Stomach (tissue), 9 donors: ENCODE results near the gene GSDME. TPM values are rescaled to one million over a fixed set of nuclear protein-coding genes. Genes with fewer than 3 reads are reported as not detected.

Experiments
- DNase-seq, 2 donors: peaks; one replicate each; pipeline versions ENCODE4 v3.0.0 to v3.0.0-alpha.2; 2013 to 2019
- H3K27ac ChIP-seq, 5 donors: fragments of 200-600 bp in 4 of 5; sonication (generic) in 4 of 5; one replicate each; pipeline ENCODE4 v1.5.1; 2013 to 2019; ENCODE audit warnings: mild to moderate bottlenecking in 1 of 5, moderate library complexity in 1 of 5
- H3K27me3 ChIP-seq, 3 donors: fragments of 200-600 bp; sonication (generic); one replicate each; pipeline ENCODE4 v1.5.1; 2017 to 2019; ENCODE audit warnings: mixed run types in 1 of 3
- H3K36me3 ChIP-seq, 4 donors: fragments of 200-600 bp; sonication (generic); 1 replicate in 3 of 4; 2 replicates in 1 of 4; pipeline ENCODE4 v1.5.1; 2016 to 2019
- H3K4me1 ChIP-seq, 4 donors: fragments of 200-600 bp; sonication (generic); one replicate each; pipeline ENCODE4 v1.5.1; 2016 to 2019
- H3K4me3 ChIP-seq, 4 donors: fragments of 200-600 bp; sonication (generic) in 3 of 4; one replicate each; pipeline ENCODE4 v1.5.1; 2016 to 2019; ENCODE audit warnings: mild to moderate bottlenecking in 1 of 4
- H3K9me3 ChIP-seq, 4 donors: fragments of 200-600 bp; sonication (generic); one replicate each; pipeline ENCODE4 v1.5.1; 2016 to 2019
- CTCF ChIP-seq, 7 experiments: fragments of 450-650 bp in 4 of 7; fragments of 200-600 bp in 3 of 7; sonication (generic) in 3 of 7; IDR thresholded peaks; one replicate each; pipeline ENCODE4 v1.5.1; 2016 to 2019; ENCODE audit warnings: antibody characterized with exemption in 7 of 7, control low read depth in 2 of 7, mild to moderate bottlenecking in 1 of 7
- EP300 ChIP-seq: sonication (generic); formaldehyde crosslinking; IDR thresholded peaks from one replicate; pipeline ENCODE4 v1.6.1; 2017; ENCODE audit warnings: antibody characterized with exemption
- POLR2A ChIP-seq, 4 donors: fragments of 450-650 bp; IDR thresholded peaks; one replicate each; pipeline ENCODE4 v1.6.1; 2016; ENCODE audit warnings: antibody characterized with exemption in 4 of 4, control low read depth in 2 of 4, mild to moderate bottlenecking in 1 of 4, moderate library complexity in 1 of 4
- POLR2AphosphoS5 ChIP-seq, 3 donors: sonication (generic); formaldehyde crosslinking; IDR thresholded peaks; one replicate each; pipeline ENCODE4 v1.6.1; 2016; ENCODE audit warnings: antibody characterized with exemption in 3 of 3
- WGBS, 5 donors: extraction: QIAGEN DNeasy Blood & Tissue Kit in 3 of 5; methylation state at CpG; one replicate each; pipeline versions ENCODE4 v1.1.5 to v1.1.7; 2013 to 2018; 5-methylcytosine and 5-hydroxymethylcytosine counted together
- intact Hi-C: fragments of 100-400 bp; cut with DNase I; formaldehyde crosslinking; loops from one replicate; pipeline ENCODE4 v1.15.1; 2023; ENCODE audit warnings: low total_unique reads
- polyA plus RNA-seq, 3 donors: library from polyadenylated mRNA; stranded (reverse); fragments of 200-250 nt; gene quantifications; one replicate each; pipeline ENCODE4 v1.2.3, GENCODE V29; 2013
- total RNA-seq, 5 donors: library from RNA; depleted of rRNA; stranded (reverse); fragments of >200 nt; gene quantifications; one replicate each; pipeline versions ENCODE4 v1.1.0 to v1.2.3, GENCODE V29; 2014 to 2016
- donor health status: healthy with polysubstance abuse.
- donor health status: Bipolar disorder and iron deficiency.
- donor health status: healthy.

Gene GSDME
- total and polyA plus RNA-seq, 8 donors, result 2.6 to 11.9 (median 4.5) TPM; not detected in 1

GRCh38 chr7:24707988-24708615, 49.2 kb downstream of the GSDME start:
- Histone ChIP-seq H3K27me3 (no peaks in the 10 kb centered on the region), H3K36me3 (no peaks in the 10 kb centered on the region)
- 65 to 86% (median 80%) methylated on average over 9 of the region's 9 CpGs for WGBS, 5 donors

DNA sequence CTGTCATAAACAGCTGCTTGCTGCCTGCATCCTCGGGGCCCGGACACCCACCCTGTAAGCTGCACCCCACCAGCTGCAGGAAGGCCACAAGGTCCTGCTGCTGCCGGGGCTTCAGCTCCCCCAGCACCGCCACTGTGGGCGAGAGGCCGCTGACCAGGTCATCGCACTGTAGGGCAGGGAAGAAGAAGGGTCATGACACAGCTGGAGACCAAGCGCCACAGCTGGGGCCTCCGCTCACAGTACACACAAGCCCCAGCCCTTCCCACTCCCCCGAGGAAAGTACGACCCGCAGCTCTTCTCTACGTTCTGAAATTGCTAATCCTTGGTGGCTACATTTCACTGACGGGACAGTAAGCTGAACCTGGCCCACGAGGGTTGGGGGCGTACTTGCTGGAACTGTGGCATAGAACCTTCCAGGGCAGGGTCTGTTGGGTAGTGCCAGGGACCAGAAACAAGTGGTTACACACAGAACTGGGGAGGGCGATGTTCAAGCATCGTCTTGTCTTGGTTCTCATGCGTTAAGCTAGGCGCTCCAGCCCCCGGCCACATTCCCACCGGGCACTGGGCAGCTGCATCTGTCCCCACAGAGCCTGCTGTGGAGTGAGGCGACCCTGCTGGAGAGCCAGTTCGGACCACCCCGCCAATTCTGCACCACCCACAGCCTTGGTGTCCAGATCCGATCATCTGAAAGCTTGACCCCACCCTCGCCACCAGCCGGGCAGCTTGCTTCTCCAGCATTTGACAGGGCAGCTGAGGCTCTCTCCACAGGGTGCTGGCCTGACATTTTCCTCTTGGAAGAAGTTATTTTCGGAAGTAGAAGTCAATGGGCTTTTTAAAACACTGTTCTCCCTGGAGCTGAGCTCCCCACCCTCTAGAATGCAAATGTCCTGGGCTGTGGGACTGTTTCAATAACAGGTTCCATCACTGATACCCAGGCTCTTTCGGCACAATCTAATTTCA, 50.8 kb downstream of the GSDME start:
- H3K4me3 ChIP-seq, result no peak overlapping the region
- H3K27ac ChIP-seq, result no peak overlapping the region
- no peaks in the 10 kb centered on the region for H3K36me3 ChIP-seq
- intact Hi-C loops, result no loop called here
- H3K27me3 ChIP-seq, result no peaks in the 10 kb centered on the region
- H3K9me3 ChIP-seq, result no peaks in the 10 kb centered on the region
- WGBS, 5 donors, result 88 to 95% (median 93%) methylated on average over 29 to 30 of the region's 30 CpGs
- peaks cover 0 to 35% (median 6%) of the 10 kb centered on the region in 4 donors for H3K4me1 ChIP-seq
- no peak for TF ChIP-seq POLR2A (IDR thresholded peaks at IDR 0.05)
- TF ChIP-seq POLR2AphosphoS5 (IDR thresholded peaks at IDR 0.05), result no peak
- DNase-seq, result no peak

More at GRCh38 chr7:24707988-24708615, 49.2 kb downstream of the GSDME start:
- no peak for DNase-seq
- H3K9me3 ChIP-seq, result no peaks in the 10 kb centered on the region
- TF ChIP-seq POLR2A (IDR thresholded peaks at IDR 0.05) (no peak), CTCF (IDR thresholded peaks at IDR 0.05) (no peak), POLR2AphosphoS5 (IDR thresholded peaks at IDR 0.05) (no peak), EP300 (no peak)
- no peak overlapping the region for H3K27ac ChIP-seq
- peaks cover 0 to 19% (median 0%) of the 10 kb centered on the region in 4 donors for H3K4me1 ChIP-seq
- intact Hi-C loops, result no loop called here
- H3K4me3 ChIP-seq, result no peak overlapping the region

- no peaks in the 10 kb centered on the region for H3K9me3 ChIP-seq
- H3K4me1 ChIP-seq, result peaks cover 0 to 45% (median 11%) of the 10 kb centered on the region in 4 donors
- intact Hi-C loops, result no loop called here
- no peak overlapping the region for H3K4me3 ChIP-seq
- no peaks in the 10 kb centered on the region for H3K36me3 ChIP-seq
- TF ChIP-seq EP300 (no peak), POLR2AphosphoS5 (IDR thresholded peaks at IDR 0.05) (no peak)
- 60 to 94% (median 92%) methylated on average over 5 of the region's 5 CpGs for WGBS, 5 donors
- no peak overlapping the region for H3K27ac ChIP-seq
- DNase-seq, result no peak
- H3K27me3 ChIP-seq, result no peaks in the 10 kb centered on the region
Measured at GRCh38 chr7:24705461-24705954, 51.8 kb downstream of the GSDME start.

GRCh38 chr7:24704311-24704710, 53.0 kb downstream of the GSDME start:
- DNase-seq, result no peak
- TF ChIP-seq POLR2A (IDR thresholded peaks at IDR 0.05), result no peak
- no peak for TF ChIP-seq POLR2AphosphoS5 (IDR thresholded peaks at IDR 0.05)
- TF ChIP-seq CTCF (IDR thresholded peaks at IDR 0.05), result no peak
- TF ChIP-seq EP300, result no peak
- WGBS, 5 donors, result 69 to 86% (median 79%) methylated on average over 4 of the region's 4 CpGs
- H3K4me3 ChIP-seq, result no peak overlapping the region
- peaks cover 0 to 49% (median 11%) of the 10 kb centered on the region in 4 donors for H3K4me1 ChIP-seq
- no peaks in the 10 kb centered on the region for H3K9me3 ChIP-seq
- intact Hi-C loops, result no loop called here
- no peak overlapping the region for H3K27ac ChIP-seq
- H3K36me3 ChIP-seq, result no peaks in the 10 kb centered on the region
- no peaks in the 10 kb centered on the region for H3K27me3 ChIP-seq

DNA sequence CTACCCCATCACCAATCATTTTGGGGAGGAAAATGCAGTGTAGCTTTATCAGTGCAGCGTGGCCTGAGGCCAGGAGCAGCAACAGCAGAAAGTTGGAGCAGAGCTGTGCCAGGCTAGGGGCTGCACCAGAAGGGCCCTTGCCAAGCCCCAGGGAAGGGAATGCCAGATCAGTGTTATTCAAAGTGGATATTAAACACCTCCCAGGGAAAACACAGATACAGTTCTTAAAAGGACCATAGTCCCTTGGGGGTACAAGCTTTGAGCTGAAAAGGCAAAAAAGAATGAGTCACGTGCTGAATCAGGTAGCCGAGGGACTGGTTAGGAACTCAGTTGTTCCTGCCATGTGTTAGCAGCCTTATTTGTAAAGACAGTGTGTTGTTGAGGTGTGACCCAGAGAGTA, 54.0 kb downstream of the GSDME start:
- H3K4me3 ChIP-seq, result no peak overlapping the region
- no peak overlapping the region for H3K27ac ChIP-seq
- intact Hi-C loops, result no loop called here
- H3K27me3 ChIP-seq, result no peaks in the 10 kb centered on the region
- WGBS, 5 donors, result 50 to 78% (median 55%) methylated on average over 3 of the region's 3 CpGs
- no peaks in the 10 kb centered on the region for H3K9me3 ChIP-seq
- peaks cover 0 to 49% (median 11%) of the 10 kb centered on the region in 4 donors for H3K4me1 ChIP-seq
- DNase-seq, result no peak
- no peaks in the 10 kb centered on the region for H3K36me3 ChIP-seq
- TF ChIP-seq CTCF (IDR thresholded peaks at IDR 0.05) (no peak), EP300 (no peak), POLR2AphosphoS5 (IDR thresholded peaks at IDR 0.05) (no peak), POLR2A (IDR thresholded peaks at IDR 0.05) (no peak)
